ENCODE data around the gene TRPV2. TPM values are rescaled to one million over a fixed set of nuclear protein-coding genes. Genes with fewer than 3 reads are reported as not detected.
A peak's percentile ranks its signal among the peaks of the same experiment; 100 is the strongest.

The TRPV2 gene
- total and polyA plus RNA-seq, 9 of the 15 experiments (the other 6 are each of a cell fraction or from before 2014, with no cell fraction given): 10.0 to 97.5 (median 30.3) TPM

DNA sequence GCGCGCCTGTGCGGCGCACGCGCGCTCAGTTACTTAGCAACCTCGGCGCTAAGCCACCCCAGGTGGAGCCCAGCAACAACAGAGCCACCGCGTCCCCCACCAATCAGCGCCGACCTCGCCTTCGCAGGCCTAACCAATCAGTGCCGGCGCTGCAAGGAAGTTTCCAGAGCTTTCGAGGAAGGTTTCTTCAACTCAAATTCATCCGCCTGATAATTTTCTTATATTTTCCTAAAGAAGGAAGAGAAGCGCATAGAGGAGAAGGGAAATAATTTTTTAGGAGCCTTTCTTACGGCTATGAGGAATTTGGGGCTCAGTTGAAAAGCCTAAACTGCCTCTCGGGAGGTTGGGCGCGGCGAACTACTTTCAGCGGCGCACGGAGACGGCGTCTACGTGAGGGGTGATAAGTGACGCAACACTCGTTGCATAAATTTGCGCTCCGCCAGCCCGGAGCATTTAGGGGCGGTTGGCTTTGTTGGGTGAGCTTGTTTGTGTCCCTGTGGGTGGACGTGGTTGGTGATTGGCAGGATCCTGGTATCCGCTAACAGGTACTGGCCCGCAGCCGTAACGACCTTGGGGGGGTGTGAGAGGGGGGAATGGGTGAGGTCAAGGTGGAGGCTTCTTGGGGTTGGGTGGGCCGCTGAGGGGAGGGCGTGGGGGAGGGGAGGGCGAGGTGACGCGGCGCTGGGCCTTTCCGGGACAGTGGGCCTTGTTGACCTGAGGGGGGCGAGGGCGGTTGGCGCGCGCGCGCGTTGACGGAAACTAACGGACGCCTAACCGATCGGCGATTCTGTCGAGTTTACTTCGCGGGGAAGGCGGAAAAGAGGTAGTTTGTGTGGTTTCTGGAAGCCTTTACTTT, 34.5 kb upstream of the TRPV2 start, which contains the start of gene UBB (continued):
- no peak; the same call in 1 of the 2 replicates for TF ChIP-seq TRIM28 (IDR thresholded peaks at IDR 0.05)
- no peak for TF ChIP-seq SIX5 (IDR thresholded peaks at IDR 0.05; ENCODE audit: borderline replicate concordance in 1 of 2, insufficient read depth in 1 of 2, low read depth in 1 of 2, low read length in 2 of 2)
- TF ChIP-seq SRSF9 (IDR thresholded peaks at IDR 0.05; ENCODE audit: borderline replicate concordance, low read depth, low read length): no peak
- TF ChIP-seq MIER1 (IDR thresholded peaks at IDR 0.05; ENCODE audit: low read depth): no peak
- no peak for TF ChIP-seq TFAM (CRISPR knock-in tag; conservative IDR thresholded peaks at IDR 0.05)
- no peak for TF ChIP-seq TCF3 (CRISPR knock-in tag; IDR thresholded peaks at IDR 0.05)
- TF ChIP-seq SREBF2 (CRISPR knock-in tag; IDR thresholded peaks at IDR 0.05): no peak
- peak; percentile 61 for TF ChIP-seq FOSL1 (tag; conservative IDR thresholded peaks at IDR 0.05)
- TF ChIP-seq, protein P1, sequence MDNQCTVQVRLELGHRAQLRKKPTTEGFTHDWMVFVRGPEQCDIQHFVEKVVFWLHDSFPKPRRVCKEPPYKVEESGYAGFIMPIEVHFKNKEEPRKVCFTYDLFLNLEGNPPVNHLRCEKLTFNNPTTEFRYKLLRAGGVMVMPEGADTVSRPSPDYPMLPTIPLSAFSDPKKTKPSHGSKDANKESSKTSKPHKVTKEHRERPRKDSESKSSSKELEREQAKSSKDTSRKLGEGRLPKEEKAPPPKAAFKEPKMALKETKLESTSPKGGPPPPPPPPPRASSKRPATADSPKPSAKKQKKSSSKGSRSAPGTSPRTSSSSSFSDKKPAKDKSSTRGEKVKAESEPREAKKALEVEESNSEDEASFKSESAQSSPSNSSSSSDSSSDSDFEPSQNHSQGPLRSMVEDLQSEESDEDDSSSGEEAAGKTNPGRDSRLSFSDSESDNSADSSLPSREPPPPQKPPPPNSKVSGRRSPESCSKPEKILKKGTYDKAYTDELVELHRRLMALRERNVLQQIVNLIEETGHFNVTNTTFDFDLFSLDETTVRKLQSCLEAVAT (IDR thresholded peaks at IDR 0.05): peak; percentile 63 to 80; a peak in 2 of 4 replicates
- TF ChIP-seq, protein P2, sequence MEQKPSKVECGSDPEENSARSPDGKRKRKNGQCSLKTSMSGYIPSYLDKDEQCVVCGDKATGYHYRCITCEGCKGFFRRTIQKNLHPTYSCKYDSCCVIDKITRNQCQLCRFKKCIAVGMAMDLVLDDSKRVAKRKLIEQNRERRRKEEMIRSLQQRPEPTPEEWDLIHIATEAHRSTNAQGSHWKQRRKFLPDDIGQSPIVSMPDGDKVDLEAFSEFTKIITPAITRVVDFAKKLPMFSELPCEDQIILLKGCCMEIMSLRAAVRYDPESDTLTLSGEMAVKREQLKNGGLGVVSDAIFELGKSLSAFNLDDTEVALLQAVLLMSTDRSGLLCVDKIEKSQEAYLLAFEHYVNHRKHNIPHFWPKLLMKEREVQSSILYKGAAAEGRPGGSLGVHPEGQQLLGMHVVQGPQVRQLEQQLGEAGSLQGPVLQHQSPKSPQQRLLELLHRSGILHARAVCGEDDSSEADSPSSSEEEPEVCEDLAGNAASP (IDR thresholded peaks at IDR 0.05): no peak
- no peak for TF ChIP-seq ZNF764 (CRISPR knock-in tag; IDR thresholded peaks at IDR 0.05; ENCODE audit: low read depth)
- TF ChIP-seq ZNF347 (CRISPR knock-in tag; IDR thresholded peaks at IDR 0.05; ENCODE audit: low read depth): no peak
- TF ChIP-seq SMARCC2 (IDR thresholded peaks at IDR 0.05; ENCODE audit: low read depth): no peak
- TF ChIP-seq EWSR1 (IDR thresholded peaks at IDR 0.05; ENCODE audit: borderline replicate concordance, low read depth, partially characterized antibody): no peak
- TF ChIP-seq ZEB2 (IDR thresholded peaks at IDR 0.05): peak; percentile 42; the same call in 1 of the 2 replicates
- TF ChIP-seq IFI16 (CRISPR knock-in tag; IDR thresholded peaks at IDR 0.05): no peak
- no peak for TF ChIP-seq ILK (tag; IDR thresholded peaks at IDR 0.05; ENCODE audit: borderline replicate concordance, low read depth)
- peak; percentile 92 for TF ChIP-seq SMAD1 (IDR thresholded peaks at IDR 0.05; ENCODE audit: low read depth, low read length, partially characterized antibody)
